K562 (cell line): ENCODE measurements around the gene NHS.

Source experiments
- DNMT1 ChIP-seq: fragments of 450-650 bp; IDR thresholded peaks from 2 replicates; pipeline ENCODE4 v1.6.1; 2016; ENCODE audit warnings: antibody characterized with exemption, mild to moderate bottlenecking
- KDM4B ChIP-seq, 2 experiments: fragments of 450-650 bp in 1 of 2; sonication (generic) in 1 of 2; IDR thresholded peaks; 2 replicates each; pipeline ENCODE4 v1.6.1; 2016 to 2017; ENCODE audit warnings: borderline replicate concordance in 2 of 2, antibody characterized with exemption in 1 of 2, low read depth in 1 of 2, mild to moderate bottlenecking in 1 of 2
- NFYB ChIP-seq: IDR thresholded peaks from 2 replicates; pipeline ENCODE4 v1.6.1; 2011; ENCODE audit warnings: mild to moderate bottlenecking, moderate library complexity; ENCODE audit not compliant: insufficient read length; ENCODE audit errors: extremely low read depth
- XRCC3 ChIP-seq: fragments of 450-650 bp; IDR thresholded peaks from 2 replicates; pipeline ENCODE4 v1.6.1; 2017; ENCODE audit warnings: mild to moderate bottlenecking, moderate library complexity
- YY1 ChIP-seq, 3 experiments: IDR thresholded peaks; 2 replicates each; pipeline ENCODE4 v1.6.1; 2011; ENCODE audit warnings: low read length in 2 of 3, mild to moderate bottlenecking in 2 of 3, moderate library complexity in 2 of 3, borderline replicate concordance in 1 of 3, control low read depth in 1 of 3, low read depth in 1 of 3; ENCODE audit not compliant: insufficient read depth in 3 of 3, insufficient replicate concordance in 2 of 3, control insufficient read depth in 1 of 3, insufficient read length in 1 of 3; ENCODE audit errors: extremely low read depth in 1 of 3
- ZNF140 ChIP-seq: fragments of 250-450 bp; sonication (Bioruptor Pico); IDR thresholded peaks from 2 replicates; pipeline ENCODE4 v1.8.0; 2021; ENCODE audit warnings: moderate library complexity, mild to moderate bottlenecking, inconsistent platforms
- ZNF184 ChIP-seq: sonication (generic); formaldehyde crosslinking; IDR thresholded peaks from 2 replicates; pipeline ENCODE4 v1.5.0; 2020; ENCODE audit warnings: missing genetic modification reagents
- ZNF589 ChIP-seq: fragments of 200-800 bp; sonication (Bioruptor generic); IDR thresholded peaks from 2 replicates; pipeline ENCODE4 v1.6.1; 2016; ENCODE audit warnings: low read depth, missing genetic modification characterization, missing compliant biosample characterization
- TF ChIP-seq, protein P1 (sequence below), 3 experiments: IDR thresholded peaks in 2 of 3; conservative IDR thresholded peaks in 1 of 3; 2 replicates each; pipeline ENCODE4 v1.5.1; 2011 to 2012; ENCODE audit warnings: low read length in 3 of 3, mild to moderate bottlenecking in 3 of 3, control low read depth in 2 of 3, improper control_type of control experiment in 1 of 3, inconsistent platforms in 1 of 3, low read depth in 1 of 3, mixed read lengths in 1 of 3, moderate library complexity in 1 of 3; ENCODE audit not compliant: insufficient read depth in 2 of 3
- TF ChIP-seq, protein P2 (sequence below), 2 experiments: fragments of 450-650 bp; formaldehyde crosslinking in 1 of 2; IDR thresholded peaks; 2 replicates each; pipeline versions ENCODE4 v1.4.0 to v1.6.1; 2014 to 2020; ENCODE audit warnings: mild to moderate bottlenecking in 2 of 2, borderline replicate concordance in 1 of 2, low read depth in 1 of 2

DNA sequence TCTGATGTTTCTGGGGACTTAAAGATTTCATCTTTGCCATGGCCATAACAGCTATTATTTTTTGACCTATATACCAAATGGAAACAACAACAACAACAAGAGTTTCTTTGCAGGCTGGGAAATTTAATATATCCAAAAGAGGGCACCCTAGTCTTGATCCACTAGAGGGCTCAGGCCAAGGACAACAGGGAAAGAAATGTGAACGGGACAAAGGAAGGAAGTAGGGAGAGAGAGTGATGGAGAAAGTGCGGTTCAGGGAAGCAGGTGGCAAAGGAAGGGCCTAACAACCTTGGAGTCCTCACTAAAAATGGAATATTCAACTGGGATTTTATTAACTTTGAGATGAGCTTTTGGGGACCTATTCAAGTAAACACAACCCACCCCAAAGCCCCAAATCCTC, 294.5 kb downstream of the NHS start:
- TF ChIP-seq KDM4B (IDR thresholded peaks at IDR 0.05; ENCODE audit: borderline replicate concordance in 2 of 2, low read depth in 1 of 2) (no peak), ZNF184 (CRISPR knock-in tag) (no peak), ZNF140 (CRISPR knock-in tag) (no peak), YY1 (IDR thresholded peaks at IDR 0.05; ENCODE audit: borderline replicate concordance in 1 of 3, control insufficient read depth in 1 of 3, extremely low read depth in 1 of 3, insufficient read depth in 3 of 3, insufficient read length in 1 of 3, insufficient replicate concordance in 2 of 3, low read depth in 1 of 3, low read length in 2 of 3) (no peak), XRCC3 (no peak), ZNF589 (no peak), DNMT1 (no peak), NFYB (no peak)
- TF ChIP-seq, protein P1, sequence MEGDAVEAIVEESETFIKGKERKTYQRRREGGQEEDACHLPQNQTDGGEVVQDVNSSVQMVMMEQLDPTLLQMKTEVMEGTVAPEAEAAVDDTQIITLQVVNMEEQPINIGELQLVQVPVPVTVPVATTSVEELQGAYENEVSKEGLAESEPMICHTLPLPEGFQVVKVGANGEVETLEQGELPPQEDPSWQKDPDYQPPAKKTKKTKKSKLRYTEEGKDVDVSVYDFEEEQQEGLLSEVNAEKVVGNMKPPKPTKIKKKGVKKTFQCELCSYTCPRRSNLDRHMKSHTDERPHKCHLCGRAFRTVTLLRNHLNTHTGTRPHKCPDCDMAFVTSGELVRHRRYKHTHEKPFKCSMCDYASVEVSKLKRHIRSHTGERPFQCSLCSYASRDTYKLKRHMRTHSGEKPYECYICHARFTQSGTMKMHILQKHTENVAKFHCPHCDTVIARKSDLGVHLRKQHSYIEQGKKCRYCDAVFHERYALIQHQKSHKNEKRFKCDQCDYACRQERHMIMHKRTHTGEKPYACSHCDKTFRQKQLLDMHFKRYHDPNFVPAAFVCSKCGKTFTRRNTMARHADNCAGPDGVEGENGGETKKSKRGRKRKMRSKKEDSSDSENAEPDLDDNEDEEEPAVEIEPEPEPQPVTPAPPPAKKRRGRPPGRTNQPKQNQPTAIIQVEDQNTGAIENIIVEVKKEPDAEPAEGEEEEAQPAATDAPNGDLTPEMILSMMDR (IDR thresholded peaks at IDR 0.05 in 2 of 3, conservative IDR thresholded peaks at IDR 0.05 in 1 of 3; ENCODE audit: insufficient read depth in 2 of 3, low read depth in 1 of 3, low read length in 3 of 3), result no peak
- TF ChIP-seq, protein P2, sequence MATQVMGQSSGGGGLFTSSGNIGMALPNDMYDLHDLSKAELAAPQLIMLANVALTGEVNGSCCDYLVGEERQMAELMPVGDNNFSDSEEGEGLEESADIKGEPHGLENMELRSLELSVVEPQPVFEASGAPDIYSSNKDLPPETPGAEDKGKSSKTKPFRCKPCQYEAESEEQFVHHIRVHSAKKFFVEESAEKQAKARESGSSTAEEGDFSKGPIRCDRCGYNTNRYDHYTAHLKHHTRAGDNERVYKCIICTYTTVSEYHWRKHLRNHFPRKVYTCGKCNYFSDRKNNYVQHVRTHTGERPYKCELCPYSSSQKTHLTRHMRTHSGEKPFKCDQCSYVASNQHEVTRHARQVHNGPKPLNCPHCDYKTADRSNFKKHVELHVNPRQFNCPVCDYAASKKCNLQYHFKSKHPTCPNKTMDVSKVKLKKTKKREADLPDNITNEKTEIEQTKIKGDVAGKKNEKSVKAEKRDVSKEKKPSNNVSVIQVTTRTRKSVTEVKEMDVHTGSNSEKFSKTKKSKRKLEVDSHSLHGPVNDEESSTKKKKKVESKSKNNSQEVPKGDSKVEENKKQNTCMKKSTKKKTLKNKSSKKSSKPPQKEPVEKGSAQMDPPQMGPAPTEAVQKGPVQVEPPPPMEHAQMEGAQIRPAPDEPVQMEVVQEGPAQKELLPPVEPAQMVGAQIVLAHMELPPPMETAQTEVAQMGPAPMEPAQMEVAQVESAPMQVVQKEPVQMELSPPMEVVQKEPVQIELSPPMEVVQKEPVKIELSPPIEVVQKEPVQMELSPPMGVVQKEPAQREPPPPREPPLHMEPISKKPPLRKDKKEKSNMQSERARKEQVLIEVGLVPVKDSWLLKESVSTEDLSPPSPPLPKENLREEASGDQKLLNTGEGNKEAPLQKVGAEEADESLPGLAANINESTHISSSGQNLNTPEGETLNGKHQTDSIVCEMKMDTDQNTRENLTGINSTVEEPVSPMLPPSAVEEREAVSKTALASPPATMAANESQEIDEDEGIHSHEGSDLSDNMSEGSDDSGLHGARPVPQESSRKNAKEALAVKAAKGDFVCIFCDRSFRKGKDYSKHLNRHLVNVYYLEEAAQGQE (IDR thresholded peaks at IDR 0.05; ENCODE audit: borderline replicate concordance), result no peak
- TF ChIP-seq, protein P2 (CRISPR knock-in tag; IDR thresholded peaks at IDR 0.05; ENCODE audit: low read depth), result no peak
